AG10803 (cell line): ENCODE measurements around the gene KLHL15.
"Not testable (repeated sequence)": the region's sequence is repeated elsewhere in the genome, so short reads cannot be mapped to it uniquely, and the experiment has no call there.

Experiments
- DNase-seq: peaks from one replicate; pipeline ENCODE4 v3.0.0; 2010; ENCODE audit warnings: low read depth
- H3K4me3 ChIP-seq: 2 replicates; pipeline ENCODE4 v1.5.1; 2011; ENCODE audit warnings: mild to moderate bottlenecking, low read length, control low read depth
- CTCF ChIP-seq: conservative IDR thresholded peaks from 2 replicates; pipeline ENCODE4 v1.5.1; 2011; ENCODE audit warnings: mild to moderate bottlenecking, low read length, control low read depth, inconsistent platforms

The KLHL15 gene

DNA sequence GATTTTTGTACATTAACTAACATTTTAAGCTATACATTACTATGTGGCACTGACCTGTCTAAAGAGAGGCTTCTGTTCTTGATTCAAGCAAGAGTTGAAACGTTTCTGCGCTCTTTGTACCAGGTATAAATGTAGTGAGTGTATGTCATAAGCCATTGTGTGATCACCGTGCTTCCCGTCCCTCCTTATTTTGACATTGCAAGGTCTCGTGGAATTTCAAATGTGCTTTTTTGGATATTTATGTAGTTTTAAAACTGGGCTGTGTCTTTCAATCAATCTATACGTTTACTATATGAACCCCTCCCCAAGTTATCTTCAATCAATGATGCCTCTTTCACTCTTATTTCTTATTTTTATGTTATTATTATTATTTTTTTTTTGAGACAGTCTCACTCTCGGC lies at the start of gene KLHL15:
Gene KLHL15, minus strand, starts transcription at position 101 of the 400 bp plus-strand sequence. CDS start 20,493 bp downstream, outside the sequence.
- DNase-seq = no peak
- TF ChIP-seq CTCF = no peak
- H3K4me3 ChIP-seq = peak within 1 kb of the TSS; percentile 78

DNA sequence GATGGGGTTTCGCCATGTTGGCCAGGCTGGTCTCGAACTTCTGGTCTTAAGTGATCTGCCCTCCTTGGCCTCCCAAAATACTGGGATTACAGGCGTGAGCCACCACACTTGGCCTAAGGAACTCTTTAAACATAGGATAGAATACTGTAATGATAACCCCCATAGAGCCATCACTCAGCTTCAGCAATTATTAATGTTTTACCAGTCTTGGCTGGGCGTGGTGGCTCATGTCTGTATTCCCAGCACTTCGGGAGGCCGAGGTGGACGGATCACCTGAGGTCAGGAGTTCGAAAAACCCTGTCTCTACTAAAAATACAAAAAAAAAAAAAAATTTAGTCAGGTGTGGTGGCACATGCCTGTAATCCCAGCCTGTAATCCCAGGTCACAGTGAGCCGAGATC lies 42.9 kb upstream of the KLHL15 start:
- TF ChIP-seq CTCF = no peak
- DNase-seq = no peak
- no peak overlapping the region for H3K4me3 ChIP-seq

DNA sequence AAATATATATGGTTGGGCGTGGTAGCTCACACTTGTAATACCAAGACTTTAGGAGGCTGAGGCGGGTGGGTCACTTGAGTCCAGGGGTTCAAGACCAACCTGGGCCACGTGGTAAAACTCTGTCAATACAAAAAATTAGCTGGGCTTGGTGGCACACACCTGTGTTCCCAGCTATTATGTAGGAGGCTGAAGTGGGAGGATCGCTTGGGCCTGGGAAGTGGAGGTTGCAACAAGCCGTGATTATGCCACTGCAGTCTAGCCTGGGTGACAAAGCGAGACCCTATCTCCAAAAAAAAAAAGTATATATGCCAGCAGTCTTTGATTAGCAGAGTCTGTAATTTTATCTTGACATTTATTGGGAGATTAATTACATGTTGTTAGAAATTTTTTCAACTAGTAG lies 36.5 kb upstream of the KLHL15 start:
- TF ChIP-seq CTCF = no peak
- no peak overlapping the region for H3K4me3 ChIP-seq
- DNase-seq = no peak

DNA sequence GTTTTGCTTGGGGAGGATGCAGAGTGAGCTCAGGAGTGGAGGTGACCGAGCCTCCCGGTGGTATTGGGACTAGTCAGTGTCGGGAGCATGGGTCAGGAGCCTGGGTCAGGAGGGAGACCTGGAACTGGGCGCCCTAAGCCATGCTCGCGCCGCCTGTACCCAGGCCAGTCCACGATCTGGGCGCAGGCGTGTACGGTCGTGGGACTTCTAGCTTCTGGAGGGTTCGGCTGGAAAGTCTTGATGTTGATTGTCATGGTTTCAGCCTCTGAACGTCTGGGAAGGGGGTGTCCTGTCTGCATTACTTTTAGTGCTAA lies 28.0 kb upstream of the KLHL15 start:
- TF ChIP-seq CTCF = no peak
- no peak for DNase-seq
- no peak overlapping the region for H3K4me3 ChIP-seq

DNA sequence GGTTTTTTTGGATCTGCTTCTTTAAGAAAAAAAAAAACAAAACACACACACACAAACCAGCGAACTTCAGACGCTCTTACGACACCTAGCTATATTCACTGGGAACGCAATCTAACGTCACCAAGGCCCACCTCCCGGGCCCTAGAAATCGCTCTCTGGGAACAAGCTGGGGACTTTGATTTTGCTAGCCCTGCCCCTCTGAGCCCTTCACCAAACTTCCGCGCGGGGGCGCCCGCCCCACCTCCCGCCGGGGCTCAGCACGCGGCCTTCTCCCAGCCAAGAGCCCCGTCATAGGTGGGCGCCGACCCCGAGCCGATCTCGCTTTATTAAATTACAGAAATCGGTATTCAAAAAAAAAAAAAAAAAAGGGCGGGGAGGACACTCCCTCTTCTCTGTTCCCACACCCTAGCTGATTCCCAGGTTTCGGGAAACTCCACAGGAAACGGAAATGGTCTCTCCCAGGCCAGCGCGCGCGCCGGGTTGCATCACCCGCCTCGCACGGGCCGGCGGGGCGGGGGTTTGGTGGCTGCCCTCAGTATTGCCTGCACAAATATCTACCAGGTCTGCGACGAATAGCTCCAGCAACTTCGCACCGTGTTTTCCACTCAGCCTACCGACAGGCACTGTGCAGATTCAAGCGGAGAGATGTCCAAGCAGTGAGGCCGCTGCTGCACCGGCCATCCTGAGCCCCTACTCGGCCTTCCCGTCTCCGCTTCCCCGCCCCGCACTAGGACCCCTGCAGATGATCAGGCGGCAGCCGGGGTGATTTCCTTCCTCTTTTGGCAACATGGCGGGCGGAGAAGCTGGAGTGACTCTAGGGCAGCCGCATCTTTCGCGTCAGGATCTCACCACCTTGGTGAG lies 27.4 kb upstream of the KLHL15 start, which contains the start of gene EIF2S3:
Gene EIF2S3, plus strand, starts transcription at position 775 of the 861 bp plus-strand sequence. Its CDS starts 13 bp downstream, at position 788.
- DNase-seq = peak; percentile 96
- H3K4me3 ChIP-seq = peak within 1 kb of the TSS; percentile 52; the same call in 1 of the 2 replicates
- peak; percentile 42 for TF ChIP-seq CTCF

DNA sequence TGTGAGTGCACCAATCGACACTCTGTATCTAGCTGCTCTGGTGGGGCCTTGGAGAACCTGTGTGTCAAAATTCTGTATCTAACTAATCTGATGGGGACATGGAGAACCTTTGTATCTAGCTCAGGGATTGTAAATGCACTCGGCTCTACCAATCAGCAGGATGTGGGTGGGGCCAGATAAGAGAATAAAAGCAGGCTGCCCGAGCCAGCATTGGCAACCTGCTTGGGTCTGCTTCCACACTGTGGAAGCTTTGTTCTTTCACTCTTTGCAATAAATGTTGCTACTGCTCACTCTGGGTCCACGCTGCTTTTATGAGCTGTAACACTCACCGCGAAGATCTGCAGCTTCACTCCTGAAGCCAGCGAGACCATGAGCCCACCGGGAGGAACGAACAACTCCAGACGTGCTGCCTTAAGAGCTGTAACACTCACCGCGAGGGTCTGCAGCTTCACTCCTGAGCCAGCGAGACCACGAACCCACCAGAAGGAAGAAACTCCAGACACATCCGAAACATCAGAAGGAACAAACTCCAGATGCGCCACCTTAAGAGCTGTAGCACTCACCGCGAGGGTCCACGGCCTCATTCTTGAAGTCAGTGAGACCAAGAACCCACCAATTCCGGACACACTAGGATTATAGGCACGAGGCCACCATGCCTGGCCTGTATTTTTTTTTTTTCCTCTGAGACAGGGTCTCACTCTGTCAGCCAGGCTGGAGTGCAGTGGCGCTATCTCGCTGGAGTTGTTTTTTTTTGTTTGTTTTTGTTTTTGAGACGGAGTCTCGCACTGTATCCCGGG lies 23.7 kb upstream of the KLHL15 start:
- DNase-seq, H3K4me3 ChIP-seq: not testable (repeated sequence)

GRCh38 chrX:24049643-24050042 lies 22.7 kb upstream of the KLHL15 start:
- not testable (repeated sequence) for DNase-seq, H3K4me3 ChIP-seq

DNA sequence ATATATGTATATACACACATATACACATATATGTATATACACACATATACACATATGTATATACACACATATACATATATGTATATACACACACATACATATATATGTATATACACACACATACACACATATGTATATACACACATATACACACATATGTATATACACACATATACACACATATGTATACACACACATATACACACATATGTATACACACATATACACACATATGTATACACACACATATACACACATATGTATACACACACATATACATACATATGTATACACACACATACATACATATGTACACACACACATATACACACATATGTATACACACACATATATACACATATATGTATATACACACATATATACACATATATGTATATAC lies 19.1 kb upstream of the KLHL15 start:
- not testable (repeated sequence) for H3K4me3 ChIP-seq, DNase-seq
